ENCODE measurements around the gene FAM170B. TPM values are rescaled to one million over a fixed set of nuclear protein-coding genes. Genes with fewer than 3 reads are reported as not detected.

The FAM170B gene
- total and polyA plus RNA-seq, 2 of the 4 experiments (the other 2 are of a cell fraction): not detected

- no peak overlapping the region for H3K56ac ChIP-seq (ENCODE audit: extremely low read depth, insufficient read depth, low read length)
- no peak for TF ChIP-seq CHD1 (IDR thresholded peaks at IDR 0.05; ENCODE audit: low read depth, low read length)
- no peak for TF ChIP-seq BHLHE40 (IDR thresholded peaks at IDR 0.05; ENCODE audit: low read depth, low read length)
- no peak for TF ChIP-seq RCOR1 (IDR thresholded peaks at IDR 0.05; ENCODE audit: insufficient replicate concordance, low read length)
- TF ChIP-seq, protein P1, sequence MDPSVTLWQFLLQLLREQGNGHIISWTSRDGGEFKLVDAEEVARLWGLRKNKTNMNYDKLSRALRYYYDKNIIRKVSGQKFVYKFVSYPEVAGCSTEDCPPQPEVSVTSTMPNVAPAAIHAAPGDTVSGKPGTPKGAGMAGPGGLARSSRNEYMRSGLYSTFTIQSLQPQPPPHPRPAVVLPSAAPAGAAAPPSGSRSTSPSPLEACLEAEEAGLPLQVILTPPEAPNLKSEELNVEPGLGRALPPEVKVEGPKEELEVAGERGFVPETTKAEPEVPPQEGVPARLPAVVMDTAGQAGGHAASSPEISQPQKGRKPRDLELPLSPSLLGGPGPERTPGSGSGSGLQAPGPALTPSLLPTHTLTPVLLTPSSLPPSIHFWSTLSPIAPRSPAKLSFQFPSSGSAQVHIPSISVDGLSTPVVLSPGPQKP (IDR thresholded peaks at IDR 0.05; ENCODE audit: borderline replicate concordance, low read depth, low read length): no peak
- no peak for TF ChIP-seq MXI1 (IDR thresholded peaks at IDR 0.05; ENCODE audit: borderline replicate concordance, low read depth, low read length)
- no peak for TF ChIP-seq CTCF (conservative IDR thresholded peaks at IDR 0.05; ENCODE audit: low read depth, low read length)
- no peak for TF ChIP-seq RFX5 (IDR thresholded peaks at IDR 0.05; ENCODE audit: low read depth, low read length)
- TF ChIP-seq MAFK (IDR thresholded peaks at IDR 0.05; ENCODE audit: low read depth, low read length): no peak
- no peak for TF ChIP-seq RAD21 (IDR thresholded peaks at IDR 0.05; ENCODE audit: low read length)
- no peak for TF ChIP-seq CEBPB (IDR thresholded peaks at IDR 0.05; ENCODE audit: low read depth, low read length)
- TF ChIP-seq NFE2L2 (IDR thresholded peaks at IDR 0.05; ENCODE audit: low read depth, low read length): no peak
- TF ChIP-seq POLR2A (IDR thresholded peaks at IDR 0.05; ENCODE audit: low read depth, low read length): no peak
- no peak for TF ChIP-seq MAZ (IDR thresholded peaks at IDR 0.05; ENCODE audit: borderline replicate concordance, low read depth, low read length)
- in situ Hi-C loops (cut with MboI; ENCODE audit: low sequenced_read_pairs) (no loop called here), intact Hi-C loops (cut with micrococcal nuclease) (loop anchor here (10.0 kb wide), 1 partner anchor 346 kb away; no protein-coding TSS in a partner anchor), dilution Hi-C loops (cut with HindIII; ENCODE audit: low sequenced_read_pairs, unreplicated experiment) (no loop called here)
- no TSS peak for BruUV-seq (replicated peaks)
- H3K4me2 ChIP-seq (ENCODE audit: low read depth, low read length): no peak overlapping the region
- H3K4me1 ChIP-seq (ENCODE audit: control insufficient read depth, insufficient read depth, low read length): no peaks in the 10 kb centered on the region
- H3K27me3 ChIP-seq (ENCODE audit: control insufficient read depth, insufficient read depth, low read length): no peaks in the 10 kb centered on the region
- no peak overlapping the region for H2BK20ac ChIP-seq (ENCODE audit: low read depth, low read length)
- no peak overlapping the region for H3K4me3 ChIP-seq (ENCODE audit: insufficient read depth, low read depth, low read length)
- H2BK15ac ChIP-seq (ENCODE audit: low read depth, low read length): no peak overlapping the region
- POLR2A ChIA-PET (ENCODE audit: unreplicated experiment): no interaction called here
- H3K27ac ChIP-seq (ENCODE audit: insufficient read depth, low read length): no peak overlapping the region
- H4K20me1 ChIP-seq (ENCODE audit: insufficient read depth, low read length): no peaks in the 10 kb centered on the region
- H3K9me3 ChIP-seq (ENCODE audit: control insufficient read depth, insufficient read depth, low read length): no peaks in the 10 kb centered on the region
- no peak overlapping the region for H2AFZ ChIP-seq (replicated peaks; ENCODE audit: low read length, poor library complexity)
- H3K9me1 ChIP-seq (ENCODE audit: insufficient read depth, low read length): no peaks in the 10 kb centered on the region; the same call in 1 of the 2 replicates
- no peak overlapping the region for H4K8ac ChIP-seq (ENCODE audit: low read depth in 2 of 2, low read length in 2 of 2)
- H3K79me1 ChIP-seq (ENCODE audit: low read depth in 1 of 2, low read length in 2 of 2): no peaks in the 10 kb centered on the region
- H3K9ac ChIP-seq (ENCODE audit: low read depth, low read length): no peak overlapping the region
- no peak overlapping the region for H3K14ac ChIP-seq (replicated peaks; ENCODE audit: low read depth, low read length)
- no peak overlapping the region for H2AK9ac ChIP-seq (replicated peaks; ENCODE audit: low read depth, low read length, poor library complexity)
- DNase-seq (peak; percentile 74), ATAC-seq (ENCODE audit: low read depth) (no peak)
- H4K5ac ChIP-seq (ENCODE audit: low read depth, low read length): no peak overlapping the region
- H4K91ac ChIP-seq (ENCODE audit: insufficient read depth, low read depth, low read length): 0 out of 2 replicates have a peak overlapping the region, but pooled peaks have one; percentile 6
- H2BK5ac ChIP-seq (ENCODE audit: low read depth, low read length, poor library complexity, severe bottlenecking): no peak overlapping the region
- H3K18ac ChIP-seq (ENCODE audit: low read depth, low read length): no peak overlapping the region
- WGBS, 2 experiments (ENCODE audit: extremely low coverage in 2 of 2, insufficient read length in 1 of 2): no CpG with 5 or more reads among the region's 6 CpGs
- H3K23ac ChIP-seq (ENCODE audit: low read depth, low read length): no peak overlapping the region
- no peaks in the 10 kb centered on the region for H3K36me3 ChIP-seq (ENCODE audit: control insufficient read depth, insufficient read depth, low read length)
- peak overlapping the region; percentile 20; the same call in 1 of the 2 replicates for H2AK5ac ChIP-seq (ENCODE audit: low read depth, low read length)
- CTCF ChIA-PET: no interaction called here
- peak overlapping the region; percentile 5; the same call in 1 of the 2 replicates for H3K4ac ChIP-seq (ENCODE audit: low read depth, low read length)
- no peak overlapping the region for H2BK120ac ChIP-seq (ENCODE audit: low read depth, low read length)
Observed at GRCh38 chr10:49168831-49169500, 35.1 kb upstream of the FAM170B start.

Measured in IMR-90 (cell line).